HK-2 (cell line): ENCODE measurements around the gene LPIN3.

Experiments used
- DNase-seq: peaks from one replicate; pipeline ENCODE4 v3.0.0-alpha.2; 2018; ENCODE audit not compliant: unreplicated experiment

Gene LPIN3

GRCh38 chr20:41320441-41320840 is 20.2 kb upstream of the LPIN3 start:
- DNase-seq, result no peak

GRCh38 chr20:41320976-41321375 is 19.6 kb upstream of the LPIN3 start:
- DNase-seq, result no peak

- DNase-seq, result no peak
Measured at GRCh38 chr20:41327178-41327577, 13.4 kb upstream of the LPIN3 start.

- DNase-seq, result peak; percentile 95
Measured at GRCh38 chr20:41329435-41330342, 10.9 kb upstream of the LPIN3 start.

GRCh38 chr20:41330343-41330720 is 10.3 kb upstream of the LPIN3 start:
- peak; percentile 47 for DNase-seq

- DNase-seq, result no peak
Measured at GRCh38 chr20:41330941-41331340, 9.7 kb upstream of the LPIN3 start.

GRCh38 chr20:41331731-41332130 is 8.9 kb upstream of the LPIN3 start:
- no peak for DNase-seq

- no peak for DNase-seq
Measured at GRCh38 chr20:41334036-41334435, 6.6 kb upstream of the LPIN3 start.

GRCh38 chr20:41334443-41335421 is 5.9 kb upstream of the LPIN3 start:
- no peak for DNase-seq

- DNase-seq, result no peak
Measured at GRCh38 chr20:41335591-41335990, 5.0 kb upstream of the LPIN3 start.

- DNase-seq, result no peak
Measured at GRCh38 chr20:41336711-41337492, 3.7 kb upstream of the LPIN3 start.

- peak; percentile 94 for DNase-seq
Measured at GRCh38 chr20:41339957-41340326, 679 bp upstream of the LPIN3 start.

GRCh38 chr20:41342474-41343464 is 2.1 kb downstream of the LPIN3 start:
- DNase-seq, result no peak

GRCh38 chr20:41344477-41344876 is 3.9 kb downstream of the LPIN3 start:
- DNase-seq, result no peak

GRCh38 chr20:41344938-41345728 is 4.5 kb downstream of the LPIN3 start:
- DNase-seq, result no peak

- no peak for DNase-seq
Measured at GRCh38 chr20:41345729-41346067, 5.1 kb downstream of the LPIN3 start.

GRCh38 chr20:41347523-41348429 is 7.2 kb downstream of the LPIN3 start:
- DNase-seq, result no peak

GRCh38 chr20:41348430-41349172 is 8.0 kb downstream of the LPIN3 start:
- no peak for DNase-seq
